ENCODE results near the gene GLI2. TPM values are rescaled to one million over a fixed set of nuclear protein-coding genes. Genes with fewer than 3 reads are reported as not detected.

GLI2 gene
- total RNA-seq, 4 donors from 2014 or later, result 1.9 to 7.9 (median 5.5) TPM

DNA sequence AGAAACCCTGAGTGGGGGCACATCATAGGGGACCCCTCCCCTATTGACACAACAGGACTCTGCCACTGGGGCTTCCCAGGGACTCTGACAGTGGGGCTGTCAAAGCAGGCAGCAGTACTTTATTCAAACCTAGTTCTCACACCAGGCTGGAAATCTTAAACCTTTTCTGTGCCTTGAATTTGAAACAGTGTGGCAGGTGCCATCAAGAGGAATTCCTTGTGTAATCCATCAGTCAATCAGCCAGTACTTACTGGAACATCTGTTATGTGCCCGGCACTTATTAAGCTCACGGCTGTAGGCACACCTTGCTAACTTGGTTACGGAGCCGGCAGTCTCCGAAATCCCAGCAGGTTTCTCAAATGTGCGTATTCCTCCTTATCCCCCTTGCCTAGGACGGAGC is 12.0 kb downstream of the GLI2 start:
- Histone ChIP-seq H3K4me3 (no peak overlapping the region), H3K27ac (no peak overlapping the region), H3K4me1 (peaks cover 11% of the 10 kb centered on the region), H3K36me3 (no peaks in the 10 kb centered on the region), H3K27me3 (no peaks in the 10 kb centered on the region), H3K9me3 (no peaks in the 10 kb centered on the region)
- 94% methylated on average over 7 of the region's 7 CpGs for WGBS
- TF ChIP-seq, protein P1, sequence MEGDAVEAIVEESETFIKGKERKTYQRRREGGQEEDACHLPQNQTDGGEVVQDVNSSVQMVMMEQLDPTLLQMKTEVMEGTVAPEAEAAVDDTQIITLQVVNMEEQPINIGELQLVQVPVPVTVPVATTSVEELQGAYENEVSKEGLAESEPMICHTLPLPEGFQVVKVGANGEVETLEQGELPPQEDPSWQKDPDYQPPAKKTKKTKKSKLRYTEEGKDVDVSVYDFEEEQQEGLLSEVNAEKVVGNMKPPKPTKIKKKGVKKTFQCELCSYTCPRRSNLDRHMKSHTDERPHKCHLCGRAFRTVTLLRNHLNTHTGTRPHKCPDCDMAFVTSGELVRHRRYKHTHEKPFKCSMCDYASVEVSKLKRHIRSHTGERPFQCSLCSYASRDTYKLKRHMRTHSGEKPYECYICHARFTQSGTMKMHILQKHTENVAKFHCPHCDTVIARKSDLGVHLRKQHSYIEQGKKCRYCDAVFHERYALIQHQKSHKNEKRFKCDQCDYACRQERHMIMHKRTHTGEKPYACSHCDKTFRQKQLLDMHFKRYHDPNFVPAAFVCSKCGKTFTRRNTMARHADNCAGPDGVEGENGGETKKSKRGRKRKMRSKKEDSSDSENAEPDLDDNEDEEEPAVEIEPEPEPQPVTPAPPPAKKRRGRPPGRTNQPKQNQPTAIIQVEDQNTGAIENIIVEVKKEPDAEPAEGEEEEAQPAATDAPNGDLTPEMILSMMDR (IDR thresholded peaks at IDR 0.05), result no peak
- no peak for TF ChIP-seq EP300 (IDR thresholded peaks at IDR 0.05)
- TF ChIP-seq POLR2A (IDR thresholded peaks at IDR 0.05), result no peak
- no peak for TF ChIP-seq POLR2AphosphoS5 (IDR thresholded peaks at IDR 0.05)
- no peak for DNase-seq (ENCODE audit: low spot score in 2 of 2)

DNA sequence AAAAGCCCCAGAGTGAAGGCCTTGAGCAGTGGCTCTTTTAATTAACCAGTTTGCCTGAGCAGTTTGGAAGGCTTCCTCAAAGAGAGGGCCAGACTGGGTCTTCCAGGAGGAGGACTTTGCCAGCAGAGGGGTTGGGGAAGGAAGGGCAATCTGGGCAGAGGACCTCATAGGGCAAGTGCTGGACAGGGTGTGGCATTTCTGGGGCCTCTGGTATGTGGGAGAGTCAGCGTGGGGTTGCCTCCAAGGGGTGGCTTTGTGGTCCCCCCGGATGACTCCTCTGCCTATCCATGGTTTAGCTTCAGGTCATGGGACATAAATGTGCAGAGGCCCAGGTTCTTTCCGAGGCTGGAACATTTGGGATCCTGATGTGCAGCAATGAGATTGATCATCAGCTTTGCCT is 12.6 kb downstream of the GLI2 start:
- H3K27ac ChIP-seq, result no peak overlapping the region
- no peaks in the 10 kb centered on the region for H3K9me3 ChIP-seq
- H3K36me3 ChIP-seq, result no peaks in the 10 kb centered on the region
- peaks cover 11% of the 10 kb centered on the region for H3K4me1 ChIP-seq
- WGBS, result 92% methylated on average over 3 of the region's 3 CpGs
- H3K4me3 ChIP-seq, result no peak overlapping the region
- no peak for DNase-seq (ENCODE audit: low spot score in 2 of 2)
- no peak for TF ChIP-seq POLR2A (IDR thresholded peaks at IDR 0.05)
- TF ChIP-seq, protein P1 (IDR thresholded peaks at IDR 0.05), result no peak
- TF ChIP-seq POLR2AphosphoS5 (IDR thresholded peaks at IDR 0.05), result no peak
- TF ChIP-seq EP300 (IDR thresholded peaks at IDR 0.05), result no peak
- H3K27me3 ChIP-seq, result no peaks in the 10 kb centered on the region

- no peaks in the 10 kb centered on the region for H3K27me3 ChIP-seq
- no peaks in the 10 kb centered on the region for H3K36me3 ChIP-seq
- no peaks in the 10 kb centered on the region for H3K9me3 ChIP-seq
- DNase-seq (ENCODE audit: low spot score in 2 of 2), result no peak
- TF ChIP-seq POLR2AphosphoS5 (IDR thresholded peaks at IDR 0.05) (no peak), POLR2A (IDR thresholded peaks at IDR 0.05) (no peak), EP300 (IDR thresholded peaks at IDR 0.05) (no peak)
- TF ChIP-seq, protein P1 (IDR thresholded peaks at IDR 0.05), result no peak
- H3K27ac ChIP-seq, result no peak overlapping the region
- H3K4me3 ChIP-seq, result no peak overlapping the region
- peaks cover 11% of the 10 kb centered on the region for H3K4me1 ChIP-seq
These were observed 13.1 kb downstream of the GLI2 start for GRCh38 chr2:120748741-120749140.

DNA sequence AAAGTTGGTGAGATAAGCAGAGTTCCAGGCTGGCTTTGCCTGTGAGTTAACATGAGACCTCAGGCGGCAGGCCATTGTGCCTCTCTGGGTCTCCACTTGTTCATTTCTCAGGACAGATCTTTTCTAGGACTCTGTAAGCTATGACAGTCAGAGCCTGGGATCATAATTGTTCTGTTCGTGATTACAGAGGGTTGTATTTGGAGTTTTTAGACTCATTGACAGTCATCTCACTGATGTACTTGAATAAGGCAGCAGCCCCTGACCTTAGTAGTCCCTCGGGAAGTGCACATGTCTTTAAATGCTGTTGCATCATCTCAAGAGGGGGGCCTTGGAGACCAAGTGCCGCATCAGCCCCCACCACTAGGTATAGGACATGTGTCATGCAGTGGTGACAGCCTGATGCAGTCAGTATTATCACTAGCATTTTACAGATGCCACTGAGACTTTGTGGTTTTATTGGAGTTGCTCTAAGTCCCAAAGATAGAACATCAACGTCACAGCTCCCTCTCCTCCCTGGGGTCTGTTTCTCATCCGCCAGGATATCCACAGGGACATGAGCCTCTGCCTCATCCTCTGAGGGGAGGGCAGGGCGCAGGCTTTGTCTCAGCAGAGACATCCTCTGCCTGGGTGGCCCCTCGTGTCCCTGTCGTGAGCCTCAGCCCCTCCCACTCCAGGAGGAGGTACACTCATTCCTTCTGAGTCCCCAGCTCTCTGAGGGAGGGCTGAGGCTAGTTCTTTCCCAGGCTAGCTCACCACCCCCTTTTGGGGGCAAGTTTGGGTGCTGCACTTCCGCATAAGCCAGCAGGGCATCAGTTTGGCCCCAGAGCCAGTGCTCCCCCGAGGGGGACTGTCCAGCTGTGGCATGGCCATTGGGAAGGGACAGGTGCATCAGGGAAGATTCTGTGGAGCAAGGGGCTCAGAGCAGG is 14.1 kb downstream of the GLI2 start:
- H3K27me3 ChIP-seq, result no peaks in the 10 kb centered on the region
- no peaks in the 10 kb centered on the region for H3K36me3 ChIP-seq
- peaks cover 11% of the 10 kb centered on the region for H3K4me1 ChIP-seq
- TF ChIP-seq EP300 (IDR thresholded peaks at IDR 0.05), result no peak
- TF ChIP-seq POLR2A (IDR thresholded peaks at IDR 0.05), result no peak
- TF ChIP-seq, protein P1 (IDR thresholded peaks at IDR 0.05), result no peak
- TF ChIP-seq POLR2AphosphoS5 (IDR thresholded peaks at IDR 0.05), result no peak
- no peak overlapping the region for H3K4me3 ChIP-seq
- 73% methylated on average over 11 of the region's 11 CpGs for WGBS
- peak overlapping the region; percentile 65 for H3K27ac ChIP-seq
- DNase-seq (ENCODE audit: low spot score in 2 of 2), result peak in 1 of 2 donors; percentile 65
- no peaks in the 10 kb centered on the region for H3K9me3 ChIP-seq

- Histone ChIP-seq H3K4me3 (no peak overlapping the region), H3K4me1 (peaks cover 11% of the 10 kb centered on the region), H3K27me3 (no peaks in the 10 kb centered on the region), H3K27ac (peak overlapping the region; percentile 65), H3K36me3 (no peaks in the 10 kb centered on the region), H3K9me3 (no peaks in the 10 kb centered on the region)
- peak; percentile 28 to 72 for DNase-seq (ENCODE audit: low spot score in 2 of 2)
- TF ChIP-seq POLR2A (IDR thresholded peaks at IDR 0.05) (no peak), POLR2AphosphoS5 (IDR thresholded peaks at IDR 0.05) (no peak), EP300 (IDR thresholded peaks at IDR 0.05) (no peak)
- TF ChIP-seq, protein P1 (IDR thresholded peaks at IDR 0.05), result no peak
- 77% methylated on average over 10 of the region's 13 CpGs for WGBS
These were observed 15.0 kb downstream of the GLI2 start for GRCh38 chr2:120750488-120751210.
